HepG2 (cell line): Measurements from ENCODE around the gene OPA3. TPM values are rescaled to one million over a fixed set of nuclear protein-coding genes. Genes with fewer than 3 reads are reported as not detected.
A peak's percentile ranks its signal among the peaks of the same experiment; 100 is the strongest.

Experiments used
- ASH2L ChIP-seq: fragments of 300-600, 200-600 bp; sonication (generic); IDR thresholded peaks from 2 replicates; pipeline ENCODE4 v1.7.0; 2017; ENCODE audit warnings: low read depth, mild to moderate bottlenecking, moderate library complexity, mixed read lengths, low read length; ENCODE audit not compliant: insufficient read length
- BRD4 ChIP-seq: sonication (generic); formaldehyde crosslinking; IDR thresholded peaks from 2 replicates; pipeline ENCODE4 v1.4.0; 2020; ENCODE audit warnings: missing genetic modification reagents
- EEA1 ChIP-seq: sonication (generic); formaldehyde crosslinking; IDR thresholded peaks from 2 replicates; pipeline ENCODE4 v1.5.1; 2020; ENCODE audit warnings: mild to moderate bottlenecking, missing genetic modification reagents, borderline replicate concordance
- EP300 ChIP-seq, 3 experiments: sonication (generic) in 1 of 3; formaldehyde crosslinking in 1 of 3; IDR thresholded peaks; 2 replicates each; pipeline versions ENCODE4 v1.5.1 to v1.6.1; 2011 to 2020; ENCODE audit warnings: low read depth in 2 of 3, low read length in 2 of 3, borderline replicate concordance in 1 of 3, improper control_type of control experiment in 1 of 3, mild to moderate bottlenecking in 1 of 3, missing genetic modification reagents in 1 of 3, moderate library complexity in 1 of 3
- FOXC1 ChIP-seq: sonication (generic); formaldehyde crosslinking; IDR thresholded peaks from 2 replicates; pipeline ENCODE4 v1.8.0; 2022; ENCODE audit warnings: mild to moderate bottlenecking, missing genetic modification reagents, borderline replicate concordance
- NFE2L1 ChIP-seq: sonication (generic); formaldehyde crosslinking; IDR thresholded peaks from 2 replicates; pipeline ENCODE4 v1.4.0; 2020; ENCODE audit warnings: missing genetic modification reagents, mild to moderate bottlenecking, borderline replicate concordance
- PITX1 ChIP-seq: sonication (generic); formaldehyde crosslinking; IDR thresholded peaks from 2 replicates; pipeline ENCODE4 v1.5.1; 2020; ENCODE audit warnings: mild to moderate bottlenecking, missing genetic modification reagents
- PPARG ChIP-seq: conservative IDR thresholded peaks from 2 replicates; pipeline ENCODE4 v1.6.1; 2016; ENCODE audit warnings: missing biosample characterization, missing genetic modification reagents
- RBFOX2 ChIP-seq: fragments of 200-400 bp; formaldehyde crosslinking; IDR thresholded peaks from 2 replicates; pipeline ENCODE4 v1.6.1; 2017; ENCODE audit warnings: low read depth, mild to moderate bottlenecking, low read length
- SNAPC2 ChIP-seq: sonication (generic); formaldehyde crosslinking; IDR thresholded peaks from 2 replicates; pipeline ENCODE4 v1.8.1; 2022; ENCODE audit warnings: mild to moderate bottlenecking, missing genetic modification reagents
- TBX2 ChIP-seq: sonication (generic); formaldehyde crosslinking; IDR thresholded peaks from 2 replicates; pipeline ENCODE4 v1.5.0; 2020; ENCODE audit warnings: missing genetic modification reagents, mild to moderate bottlenecking, borderline replicate concordance
- TGIF2 ChIP-seq: IDR thresholded peaks from 2 replicates; pipeline ENCODE4 v1.6.1; 2016; ENCODE audit warnings: control low read depth, missing compliant biosample characterization
- ZNF180 ChIP-seq: sonication (generic); formaldehyde crosslinking; IDR thresholded peaks from 2 replicates; pipeline ENCODE4 v1.4.0; 2020; ENCODE audit warnings: low read depth, missing genetic modification reagents, borderline replicate concordance
- ZNF34 ChIP-seq: sonication (generic); formaldehyde crosslinking; IDR thresholded peaks from 2 replicates; pipeline ENCODE4 v1.4.0; 2020; ENCODE audit warnings: mild to moderate bottlenecking, missing genetic modification reagents, borderline replicate concordance
- ZNF343 ChIP-seq: sonication (generic); formaldehyde crosslinking; IDR thresholded peaks from 2 replicates; pipeline ENCODE4 v1.4.0; 2020; ENCODE audit warnings: mild to moderate bottlenecking, missing genetic modification reagents
- ZNF883 ChIP-seq: sonication (generic); formaldehyde crosslinking; IDR thresholded peaks from 2 replicates; pipeline ENCODE4 v1.5.1; 2020; ENCODE audit warnings: mild to moderate bottlenecking, missing genetic modification reagents; ENCODE audit errors: not compliant biosample characterization
- polyA plus RNA-seq, 8 experiments: library from polyadenylated mRNA; depleted of rRNA in 3 of 8; stranded (reverse) in 7 of 8; unstranded in 1 of 8; fragments of >200 nt; fragmentation: Illumina TruSeq in 4 of 8; extraction: Trizol in 4 of 8; gene quantifications; 2 replicates each; pipeline versions ENCODE4 v1.2.1 to v1.2.3, GENCODE V29; 2011 to 2016; ENCODE audit warnings: low read depth in 4 of 8, missing spikeins in 1 of 8, mixed read lengths in 1 of 8; ENCODE audit not compliant: insufficient read depth in 1 of 8
- total RNA-seq, 5 experiments: library from RNA; depleted of rRNA; stranded (reverse); fragments of >200 nt; fragmentation: Illumina TruSeq; extraction: Trizol; gene quantifications; 2 replicates each; pipeline ENCODE4 v1.2.3, GENCODE V29; 2016; ENCODE audit warnings: low read depth in 1 of 5
- TF ChIP-seq, protein P1 (sequence below): sonication (generic); formaldehyde crosslinking; IDR thresholded peaks from 2 replicates; pipeline ENCODE4 v1.5.0; 2020; ENCODE audit warnings: mild to moderate bottlenecking, missing genetic modification reagents, moderate library complexity
- TF ChIP-seq, protein P2 (sequence below): sonication (generic); formaldehyde crosslinking; IDR thresholded peaks from 2 replicates; pipeline ENCODE4 v1.4.0; 2020; ENCODE audit warnings: missing genetic modification reagents, mild to moderate bottlenecking, borderline replicate concordance

Gene OPA3
- total and polyA plus RNA-seq, 2 of the 13 experiments (the other 11 are each of a cell fraction or from before 2014, with no cell fraction given), result 8.3 to 17.7 TPM

DNA sequence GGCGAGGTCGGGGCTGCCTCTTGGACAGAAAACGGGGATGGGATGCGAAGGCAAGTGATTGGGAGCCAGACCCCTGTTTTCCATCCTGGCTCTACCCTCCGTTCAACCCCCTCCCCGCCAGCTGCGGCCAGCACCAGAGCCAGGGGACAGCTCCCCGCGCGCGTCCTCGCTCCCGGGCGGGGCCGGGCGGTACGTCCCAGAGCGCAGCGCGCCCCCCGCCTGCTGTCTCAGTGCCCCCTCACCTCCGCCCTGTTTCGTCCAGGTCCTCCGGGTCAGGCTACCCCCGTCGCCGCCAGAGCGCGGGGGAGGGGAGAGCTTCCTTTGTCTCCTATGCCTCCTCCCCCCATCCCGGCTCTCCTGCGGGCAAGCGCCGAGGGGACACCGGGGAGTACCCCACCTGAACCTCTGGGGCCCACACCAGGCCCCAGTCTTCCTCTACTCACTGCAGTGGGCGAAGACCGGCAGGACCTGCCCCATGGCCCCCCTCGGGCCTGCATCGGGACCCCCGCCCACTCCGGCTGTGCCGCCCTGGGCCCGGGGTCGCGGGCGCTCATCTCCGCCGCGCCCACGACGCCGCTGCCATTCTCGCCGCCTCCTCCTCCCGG, 88.2 kb downstream of the OPA3 start (continued):
- TF ChIP-seq, protein P1, sequence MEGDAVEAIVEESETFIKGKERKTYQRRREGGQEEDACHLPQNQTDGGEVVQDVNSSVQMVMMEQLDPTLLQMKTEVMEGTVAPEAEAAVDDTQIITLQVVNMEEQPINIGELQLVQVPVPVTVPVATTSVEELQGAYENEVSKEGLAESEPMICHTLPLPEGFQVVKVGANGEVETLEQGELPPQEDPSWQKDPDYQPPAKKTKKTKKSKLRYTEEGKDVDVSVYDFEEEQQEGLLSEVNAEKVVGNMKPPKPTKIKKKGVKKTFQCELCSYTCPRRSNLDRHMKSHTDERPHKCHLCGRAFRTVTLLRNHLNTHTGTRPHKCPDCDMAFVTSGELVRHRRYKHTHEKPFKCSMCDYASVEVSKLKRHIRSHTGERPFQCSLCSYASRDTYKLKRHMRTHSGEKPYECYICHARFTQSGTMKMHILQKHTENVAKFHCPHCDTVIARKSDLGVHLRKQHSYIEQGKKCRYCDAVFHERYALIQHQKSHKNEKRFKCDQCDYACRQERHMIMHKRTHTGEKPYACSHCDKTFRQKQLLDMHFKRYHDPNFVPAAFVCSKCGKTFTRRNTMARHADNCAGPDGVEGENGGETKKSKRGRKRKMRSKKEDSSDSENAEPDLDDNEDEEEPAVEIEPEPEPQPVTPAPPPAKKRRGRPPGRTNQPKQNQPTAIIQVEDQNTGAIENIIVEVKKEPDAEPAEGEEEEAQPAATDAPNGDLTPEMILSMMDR (CRISPR knock-in tag), result no peak
- TF ChIP-seq ZNF180 (CRISPR knock-in tag), result no peak
- TF ChIP-seq ZNF883 (CRISPR knock-in tag), result peak; percentile 75
- no peak for TF ChIP-seq NFE2L1 (CRISPR knock-in tag)
- TF ChIP-seq TGIF2, result peak; percentile 83; the same call in 1 of the 2 replicates
- TF ChIP-seq BRD4 (CRISPR knock-in tag), result no peak
- TF ChIP-seq, protein P2, sequence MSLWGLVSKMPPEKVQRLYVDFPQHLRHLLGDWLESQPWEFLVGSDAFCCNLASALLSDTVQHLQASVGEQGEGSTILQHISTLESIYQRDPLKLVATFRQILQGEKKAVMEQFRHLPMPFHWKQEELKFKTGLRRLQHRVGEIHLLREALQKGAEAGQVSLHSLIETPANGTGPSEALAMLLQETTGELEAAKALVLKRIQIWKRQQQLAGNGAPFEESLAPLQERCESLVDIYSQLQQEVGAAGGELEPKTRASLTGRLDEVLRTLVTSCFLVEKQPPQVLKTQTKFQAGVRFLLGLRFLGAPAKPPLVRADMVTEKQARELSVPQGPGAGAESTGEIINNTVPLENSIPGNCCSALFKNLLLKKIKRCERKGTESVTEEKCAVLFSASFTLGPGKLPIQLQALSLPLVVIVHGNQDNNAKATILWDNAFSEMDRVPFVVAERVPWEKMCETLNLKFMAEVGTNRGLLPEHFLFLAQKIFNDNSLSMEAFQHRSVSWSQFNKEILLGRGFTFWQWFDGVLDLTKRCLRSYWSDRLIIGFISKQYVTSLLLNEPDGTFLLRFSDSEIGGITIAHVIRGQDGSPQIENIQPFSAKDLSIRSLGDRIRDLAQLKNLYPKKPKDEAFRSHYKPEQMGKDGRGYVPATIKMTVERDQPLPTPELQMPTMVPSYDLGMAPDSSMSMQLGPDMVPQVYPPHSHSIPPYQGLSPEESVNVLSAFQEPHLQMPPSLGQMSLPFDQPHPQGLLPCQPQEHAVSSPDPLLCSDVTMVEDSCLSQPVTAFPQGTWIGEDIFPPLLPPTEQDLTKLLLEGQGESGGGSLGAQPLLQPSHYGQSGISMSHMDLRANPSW, result no peak
- no peak for TF ChIP-seq ZNF34 (CRISPR knock-in tag)
- TF ChIP-seq TBX2 (CRISPR knock-in tag), result peak; percentile 67
- TF ChIP-seq EP300 (IDR thresholded peaks at IDR 0.05; ENCODE audit: low read depth in 2 of 2, low read length in 2 of 2), result no peak
- 0 out of 2 replicates have a peak, but pooled peaks have one; percentile 18 for TF ChIP-seq EP300 (CRISPR knock-in tag; IDR thresholded peaks at IDR 0.05; ENCODE audit: borderline replicate concordance)
- peak; percentile 55; the same call in 1 of the 2 replicates for TF ChIP-seq EEA1 (CRISPR knock-in tag)
- no peak for TF ChIP-seq RBFOX2
- TF ChIP-seq ZNF343 (CRISPR knock-in tag), result no peak
- no peak for TF ChIP-seq FOXC1 (CRISPR knock-in tag)
- peak; percentile 38; the same call in 1 of the 2 replicates for TF ChIP-seq PPARG
- peak; percentile 42; the same call in 1 of the 2 replicates for TF ChIP-seq PITX1
- TF ChIP-seq ASH2L, result peak; percentile 28
- peak; percentile 75 for TF ChIP-seq SNAPC2 (CRISPR knock-in tag)
